Mucosa of rectum (tissue), 2 donors: ENCODE measurements around the gene BIN2.
"Not testable (repeated sequence)": the region's sequence is repeated elsewhere in the genome, so short reads cannot be mapped to it uniquely, and the experiment has no call there.

Experiments
- H3K27ac ChIP-seq, 2 donors: one replicate each; pipeline ENCODE4 v1.7.0; 2013; ENCODE audit warnings: inconsistent platforms in 2 of 2, low read depth in 2 of 2, low read length in 2 of 2
- H3K27me3 ChIP-seq, 2 donors: one replicate each; pipeline ENCODE4 v1.7.0; 2013; ENCODE audit warnings: low read length in 2 of 2; ENCODE audit not compliant: control insufficient read depth in 2 of 2, insufficient read depth in 2 of 2
- H3K36me3 ChIP-seq, 2 donors: one replicate each; pipeline ENCODE4 v1.7.0; 2013; ENCODE audit warnings: low read length in 2 of 2; ENCODE audit not compliant: control insufficient read depth in 2 of 2, insufficient read depth in 2 of 2
- H3K4me1 ChIP-seq, 2 donors: one replicate each; pipeline ENCODE4 v1.7.0; 2013; ENCODE audit warnings: low read length in 2 of 2, mild to moderate bottlenecking in 1 of 2; ENCODE audit not compliant: control insufficient read depth in 2 of 2, insufficient read depth in 2 of 2
- H3K4me3 ChIP-seq, 2 donors: one replicate each; pipeline ENCODE4 v1.7.0; 2013; ENCODE audit warnings: low read length in 2 of 2
- H3K9ac ChIP-seq, 2 donors: one replicate each; pipeline ENCODE4 v1.7.0; 2013; ENCODE audit warnings: low read length in 2 of 2, low read depth in 1 of 2, mild to moderate bottlenecking in 1 of 2
- H3K9me3 ChIP-seq, 2 donors: one replicate each; pipeline ENCODE4 v1.7.0; 2013; ENCODE audit warnings: low read length in 2 of 2; ENCODE audit not compliant: control insufficient read depth in 2 of 2
- donor health status: healthy.
- donor health status: Normal muscosa, but diverticular disease.

Gene BIN2

DNA sequence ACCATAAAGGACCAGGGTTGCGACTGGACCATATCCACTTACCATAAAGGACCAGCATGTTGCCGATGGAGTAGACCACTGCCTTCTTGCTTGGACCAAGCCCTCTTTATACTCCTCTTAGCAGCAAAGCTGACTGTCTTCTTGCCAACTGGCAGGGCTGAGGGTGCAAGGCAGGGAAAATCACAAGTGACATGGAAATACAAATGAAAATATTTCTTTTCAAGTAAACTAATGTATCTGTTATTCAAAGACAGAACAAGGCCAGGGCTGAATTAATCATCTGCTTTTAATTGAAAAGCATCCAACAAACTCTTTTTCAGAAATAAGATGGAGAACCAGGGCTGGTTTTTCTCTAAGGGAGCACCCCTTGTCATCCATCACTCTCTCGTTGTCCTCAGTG, 22.6 kb upstream of the BIN2 start, which contains the start of gene CELA1:
Gene CELA1, minus strand, starts transcription at position 99 of the 400 bp plus-strand sequence. Its CDS starts 41 bp downstream, at position 58.
- no peaks in the 10 kb centered on the region for H3K9me3 ChIP-seq
- no peak within 1 kb of the TSS for H3K27ac ChIP-seq
- H3K4me1 ChIP-seq = no peaks in the 10 kb centered on the region
- no peaks in the 10 kb centered on the region for H3K27me3 ChIP-seq
- H3K36me3 ChIP-seq = no peaks in the 10 kb centered on the region
- no peak within 1 kb of the TSS for H3K4me3 ChIP-seq
- H3K9ac ChIP-seq = no peak within 1 kb of the TSS

DNA sequence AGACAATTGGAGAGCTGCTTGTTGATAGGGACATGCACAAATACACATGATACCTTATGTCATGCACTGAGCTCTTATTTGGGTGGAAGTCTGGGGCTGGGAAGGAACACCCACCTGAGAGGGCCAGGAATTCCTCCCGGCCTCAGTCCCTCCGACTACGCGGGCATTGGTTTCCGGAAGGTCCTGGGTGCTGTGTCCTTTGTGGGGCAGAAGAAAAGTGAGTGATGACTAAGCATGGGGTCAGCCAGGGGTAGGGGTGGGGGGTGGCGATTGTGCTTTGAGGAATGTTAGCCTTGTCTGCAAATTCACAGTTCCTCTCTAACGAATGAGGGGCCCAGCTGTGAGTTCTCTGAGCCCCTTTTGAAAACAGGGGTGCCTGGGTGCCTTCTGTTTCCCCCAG, 21.7 kb upstream of the BIN2 start:
- Histone ChIP-seq H3K9me3 (no peaks in the 10 kb centered on the region), H3K9ac (no peak overlapping the region), H3K4me3 (no peak overlapping the region), H3K36me3 (no peaks in the 10 kb centered on the region), H3K4me1 (peaks cover 0 to 5% of the 10 kb centered on the region in 2 donors), H3K27me3 (no peaks in the 10 kb centered on the region), H3K27ac (no peak overlapping the region)

- Histone ChIP-seq H3K27ac (no peak overlapping the region), H3K36me3 (no peaks in the 10 kb centered on the region), H3K27me3 (no peaks in the 10 kb centered on the region), H3K4me1 (peaks cover 0 to 5% of the 10 kb centered on the region in 2 donors), H3K9ac (no peak overlapping the region), H3K4me3 (no peak overlapping the region), H3K9me3 (no peaks in the 10 kb centered on the region)
These were observed 19.2 kb upstream of the BIN2 start for GRCh38 chr12:51343201-51343600.

- no peak overlapping the region for H3K9ac ChIP-seq
- peaks cover 0 to 5% of the 10 kb centered on the region in 2 donors for H3K4me1 ChIP-seq
- no peaks in the 10 kb centered on the region for H3K36me3 ChIP-seq
- no peak overlapping the region for H3K4me3 ChIP-seq
- no peaks in the 10 kb centered on the region for H3K27me3 ChIP-seq
- H3K9me3 ChIP-seq = no peaks in the 10 kb centered on the region
- no peak overlapping the region for H3K27ac ChIP-seq
These were observed 18.4 kb upstream of the BIN2 start for GRCh38 chr12:51342416-51342815.

GRCh38 chr12:51341251-51342007, 17.5 kb upstream of the BIN2 start:
- peak overlapping the region; percentile 57 to 61 for H3K4me3 ChIP-seq
- H3K27ac ChIP-seq = no peak overlapping the region
- peak overlapping the region in 1 of 2 donors; percentile 40 for H3K9ac ChIP-seq

DNA sequence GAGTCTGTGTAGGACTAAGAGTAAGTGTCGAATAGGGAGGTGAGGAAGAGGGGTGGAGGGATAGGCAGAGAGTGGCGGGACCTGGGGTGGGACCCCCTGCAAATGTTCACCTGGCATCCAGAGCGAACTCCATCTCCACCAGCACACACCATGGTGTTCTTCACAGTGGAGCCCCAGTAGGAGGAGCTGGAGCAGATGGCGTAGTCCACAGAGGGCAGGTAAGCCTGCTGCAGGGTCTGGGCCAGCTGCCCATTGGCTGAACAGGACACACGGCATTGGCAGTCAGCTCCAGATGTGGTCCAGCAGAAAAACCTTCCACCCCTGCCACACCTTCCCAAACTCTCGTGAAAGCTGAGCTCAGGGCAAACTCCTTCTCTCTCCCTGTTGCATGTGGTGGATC, 15.8 kb upstream of the BIN2 start:
- Histone ChIP-seq H3K4me1 (peaks cover 2 to 9% of the 10 kb centered on the region in 2 donors), H3K36me3 (no peaks in the 10 kb centered on the region), H3K9me3 (no peaks in the 10 kb centered on the region), H3K4me3 (no peak overlapping the region), H3K27ac (no peak overlapping the region), H3K27me3 (no peaks in the 10 kb centered on the region), H3K9ac (peak overlapping the region in 1 of 2 donors; percentile 14)

More at GRCh38 chr12:51341251-51342007, 17.5 kb upstream of the BIN2 start:
- peaks cover 0 to 5% of the 10 kb centered on the region in 2 donors for H3K4me1 ChIP-seq
- no peaks in the 10 kb centered on the region for H3K36me3 ChIP-seq
- no peaks in the 10 kb centered on the region for H3K27me3 ChIP-seq
- no peaks in the 10 kb centered on the region for H3K9me3 ChIP-seq

GRCh38 chr12:51337336-51337735, 13.4 kb upstream of the BIN2 start:
- H3K4me1 ChIP-seq = peaks cover 15% of the 10 kb centered on the region in 2 donors
- H3K4me3 ChIP-seq, H3K9ac ChIP-seq, H3K9me3 ChIP-seq, H3K27ac ChIP-seq, H3K27me3 ChIP-seq, H3K36me3 ChIP-seq: not testable (repeated sequence)

GRCh38 chr12:51335931-51336330, 12.0 kb upstream of the BIN2 start:
- Histone ChIP-seq H3K27me3 (no peaks in the 10 kb centered on the region), H3K4me3 (no peak overlapping the region), H3K36me3 (no peaks in the 10 kb centered on the region), H3K27ac (no peak overlapping the region), H3K9ac (no peak overlapping the region), H3K4me1 (peaks cover 11 to 18% of the 10 kb centered on the region in 2 donors), H3K9me3 (no peaks in the 10 kb centered on the region)

- peak overlapping the region; percentile 58 to 60 for H3K27ac ChIP-seq
These were observed 10.8 kb upstream of the BIN2 start for GRCh38 chr12:51334764-51335163.

DNA sequence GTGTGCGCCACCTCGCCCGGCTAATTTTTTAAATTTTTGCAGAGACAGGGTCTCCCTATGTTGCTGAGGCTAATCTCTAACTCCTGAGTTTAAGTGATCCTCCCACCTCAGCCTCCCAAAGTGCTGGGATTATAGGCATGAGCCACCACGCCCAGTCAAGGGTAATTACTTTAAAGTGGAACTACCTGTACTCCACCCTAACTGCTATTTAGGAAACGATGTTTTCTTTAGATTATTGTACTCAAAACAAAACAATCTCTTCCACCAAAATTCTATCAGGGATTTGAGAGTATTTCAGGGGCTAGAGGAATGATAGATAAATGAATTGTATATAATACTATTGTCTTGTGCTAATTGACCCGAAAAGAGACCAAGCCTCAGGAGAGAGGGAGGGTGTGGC, 9.6 kb upstream of the BIN2 start:
- no peak overlapping the region for H3K9ac ChIP-seq
- H3K27ac ChIP-seq = peak overlapping the region; percentile 56 to 63
- H3K27me3 ChIP-seq = no peaks in the 10 kb centered on the region
- H3K4me3 ChIP-seq = no peak overlapping the region
- H3K36me3 ChIP-seq = no peaks in the 10 kb centered on the region
- H3K4me1 ChIP-seq = peaks cover 17 to 23% of the 10 kb centered on the region in 2 donors
- H3K9me3 ChIP-seq = no peaks in the 10 kb centered on the region

More at GRCh38 chr12:51334764-51335163, 10.8 kb upstream of the BIN2 start:
- Histone ChIP-seq H3K36me3 (no peaks in the 10 kb centered on the region), H3K4me3 (no peak overlapping the region), H3K9me3 (no peaks in the 10 kb centered on the region), H3K9ac (no peak overlapping the region), H3K27me3 (no peaks in the 10 kb centered on the region), H3K4me1 (peaks cover 11 to 18% of the 10 kb centered on the region in 2 donors)
